Measurements from ENCODE around the gene CDH4.

CDH4 gene

DNA sequence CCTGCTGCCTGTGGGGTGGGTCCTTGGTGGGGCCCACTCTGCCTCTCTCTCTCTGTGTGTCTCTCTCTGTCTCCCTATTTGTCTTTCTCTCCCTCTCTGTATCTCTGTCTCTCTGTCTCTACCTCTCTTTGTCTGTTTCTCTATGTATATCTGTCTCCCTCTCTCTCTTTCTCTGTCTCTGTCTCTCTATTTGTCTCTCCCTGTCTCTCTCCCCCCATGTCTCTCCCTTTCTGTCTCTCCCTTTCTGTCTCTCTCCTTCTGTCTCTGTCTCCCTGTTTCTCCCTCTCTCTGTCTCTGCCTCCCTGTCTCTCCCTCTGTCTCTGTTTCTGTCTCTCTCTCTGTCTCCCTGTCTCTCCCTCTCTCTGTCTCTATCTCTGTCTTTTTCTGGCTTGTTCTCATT lies 353.2 kb downstream of the CDH4 start:
- Histone ChIP-seq H3K4me1 (ENCODE audit: control insufficient read depth, insufficient read depth, low read length) (no peaks in the 10 kb centered on the region), H3K9me3 (ENCODE audit: control insufficient read depth, insufficient read depth, low read depth, low read length) (no peaks in the 10 kb centered on the region), H3K36me3 (ENCODE audit: control insufficient read depth in 2 of 2, insufficient read depth in 1 of 2, low read length in 2 of 2) (no peaks in the 10 kb centered on the region), H3K4me3 (ENCODE audit: low read depth, low read length) (no peak overlapping the region), H3K27ac (ENCODE audit: extremely low read depth, low read depth, low read length) (no peak overlapping the region)
- ChIA-PET POLR2A (no interaction called here), CTCF (interaction anchor here (0.6 to 0.7 kb wide), 2 partner anchors 8 to 134 kb away, joined by 3 to 6 read pairs; no protein-coding TSS in a partner anchor)
- TF ChIP-seq ZFP37 (tag by site-specific recombination; IDR thresholded peaks at IDR 0.05), result no peak
- 0 out of 2 replicates have a peak, but pooled peaks have one; percentile 32 for TF ChIP-seq ZFP69B (tag by site-specific recombination; IDR thresholded peaks at IDR 0.05)
- TF ChIP-seq ZNF596 (tag by site-specific recombination; IDR thresholded peaks at IDR 0.05), result 0 out of 2 replicates have a peak, but pooled peaks have one; percentile 18

- Histone ChIP-seq H3K4me1 (ENCODE audit: control insufficient read depth, insufficient read depth, low read length) (no peaks in the 10 kb centered on the region), H3K9me3 (ENCODE audit: control insufficient read depth, insufficient read depth, low read depth, low read length) (no peaks in the 10 kb centered on the region), H3K4me3 (ENCODE audit: low read depth, low read length) (no peak overlapping the region), H3K36me3 (ENCODE audit: control insufficient read depth in 2 of 2, insufficient read depth in 1 of 2, low read length in 2 of 2) (no peaks in the 10 kb centered on the region), H3K27ac (ENCODE audit: extremely low read depth, low read depth, low read length) (no peak overlapping the region)
- TF ChIP-seq SCRT2 (tag by site-specific recombination; IDR thresholded peaks at IDR 0.05), result no peak
- TF ChIP-seq ZNF37A (tag by site-specific recombination; IDR thresholded peaks at IDR 0.05), result no peak
- no peak for TF ChIP-seq KLF9 (tag by site-specific recombination; IDR thresholded peaks at IDR 0.05; ENCODE audit: low read depth)
- no peak for TF ChIP-seq ZNF501 (tag by site-specific recombination; IDR thresholded peaks at IDR 0.05)
- TF ChIP-seq ZNF792 (tag by site-specific recombination; IDR thresholded peaks at IDR 0.05), result no peak
- TF ChIP-seq ZNF174 (tag by site-specific recombination; IDR thresholded peaks at IDR 0.05), result no peak
- no peak for TF ChIP-seq KLF10 (tag by site-specific recombination; IDR thresholded peaks at IDR 0.05)
- no peak for TF ChIP-seq ZNF302 (tag by site-specific recombination; IDR thresholded peaks at IDR 0.05; ENCODE audit: low read depth)
- TF ChIP-seq INSM2 (tag by site-specific recombination; IDR thresholded peaks at IDR 0.05), result no peak
- no peak for TF ChIP-seq ZNF146 (tag by site-specific recombination; IDR thresholded peaks at IDR 0.05)
- no peak for TF ChIP-seq GLI4 (tag by site-specific recombination; IDR thresholded peaks at IDR 0.05)
- TF ChIP-seq ZNF426 (tag by site-specific recombination; IDR thresholded peaks at IDR 0.05), result no peak
- no peak for TF ChIP-seq ZNF518A (tag by site-specific recombination; conservative IDR thresholded peaks at IDR 0.05; ENCODE audit: low read depth)
- no peak for TF ChIP-seq BCL11A (tag by site-specific recombination; IDR thresholded peaks at IDR 0.05; ENCODE audit: low read depth)
- TF ChIP-seq ZNF548 (tag by site-specific recombination; IDR thresholded peaks at IDR 0.05), result no peak
- no peak for TF ChIP-seq ZNF26 (tag by site-specific recombination; IDR thresholded peaks at IDR 0.05)
- ChIA-PET POLR2A (no interaction called here), CTCF (interaction anchor here (0.6 to 0.7 kb wide), 4 partner anchors 9 to 377 kb away, joined by 3 to 6 read pairs (median 3); no protein-coding TSS in a partner anchor)
Measured at GRCh38 chr20:61605862-61606557, 353.9 kb downstream of the CDH4 start.
